Skin of body (tissue), 2 donors: Measurements from ENCODE around the gene GSG1L. TPM values are rescaled to one million over a fixed set of nuclear protein-coding genes. Genes with fewer than 3 reads are reported as not detected.

ENCODE experiments used
- DNase-seq: peaks from one replicate; lab custom pipeline; 2025; lab: John Stamatoyannopoulos, UW
- total RNA-seq: library from RNA; depleted of rRNA; stranded (reverse); fragments of >200 nt; gene quantifications from one replicate; pipeline ENCODE4 v1.2.3, GENCODE V29; 2014

GSG1L gene
- total RNA-seq, 1 donor from 2014 or later, result 0.69 TPM

GRCh38 chr16:28092721-28093384, 29.3 kb upstream of the GSG1L start:
- DNase-seq, result no peak

DNA sequence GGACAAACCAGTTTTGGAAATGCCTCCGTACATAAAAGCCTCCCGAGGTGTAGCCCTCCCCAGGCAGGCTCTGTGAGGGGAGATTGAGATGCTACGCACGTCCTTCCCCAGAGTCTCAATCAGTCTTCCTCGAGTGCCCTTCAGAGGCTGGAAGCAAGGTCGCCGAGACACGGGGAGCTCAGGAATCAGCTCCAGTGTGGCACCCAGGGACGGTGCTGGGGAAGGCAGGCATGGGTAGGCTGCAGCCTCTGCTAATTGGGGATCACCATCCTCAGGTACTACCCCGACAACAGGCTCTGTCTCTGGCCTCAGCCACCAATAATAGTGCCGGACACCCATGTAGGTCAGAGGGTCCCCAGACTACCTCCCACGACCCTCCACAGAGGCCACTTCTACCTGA, 28.1 kb upstream of the GSG1L start:
- no peak for DNase-seq

GRCh38 chr16:28090646-28091377, 27.3 kb upstream of the GSG1L start:
- no peak for DNase-seq

DNA sequence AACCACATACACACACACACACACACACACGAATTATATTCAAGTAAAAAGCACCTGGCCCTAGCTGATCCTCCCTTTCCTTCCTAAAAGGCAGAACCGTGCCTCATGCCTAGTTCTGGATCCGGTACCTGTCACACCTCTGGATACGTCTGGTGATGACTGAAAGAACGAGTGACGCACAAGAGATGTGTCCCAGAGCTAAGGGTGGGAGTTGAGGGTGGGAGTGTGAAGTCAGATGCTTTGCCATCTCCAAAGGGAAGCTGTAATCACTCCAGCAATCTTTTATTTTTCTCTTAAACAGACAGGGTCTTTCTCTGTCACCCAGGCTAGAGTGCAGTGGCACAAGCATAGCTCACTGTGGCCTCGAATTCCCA, 26.5 kb upstream of the GSG1L start:
- DNase-seq, result no peak

DNA sequence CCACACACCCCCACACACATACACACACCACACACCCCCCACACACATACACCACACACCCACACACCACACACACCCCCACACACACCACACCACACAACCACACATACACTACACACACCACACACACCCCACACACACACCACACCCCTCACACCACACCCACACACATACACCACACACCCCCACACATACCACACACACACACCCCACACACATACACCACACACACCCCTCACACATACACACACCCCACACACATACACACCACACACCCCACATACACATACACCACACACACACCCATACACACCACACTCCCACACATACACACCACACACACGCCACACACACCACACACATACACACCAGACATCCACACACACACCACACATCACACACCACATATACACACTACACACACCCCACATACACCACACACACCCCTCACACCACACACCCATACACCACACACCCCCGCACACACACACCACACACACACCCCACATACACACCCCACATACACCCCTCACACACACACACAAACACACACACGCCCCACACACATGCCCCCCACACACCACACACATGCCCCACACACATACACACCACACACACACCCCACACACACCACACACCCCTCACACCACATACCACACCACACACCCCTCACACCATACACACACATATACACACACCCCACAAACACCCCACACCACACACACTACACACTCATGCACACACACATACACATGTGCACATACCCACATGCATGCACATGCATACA, 25.9 kb upstream of the GSG1L start:
- no peak for DNase-seq

DNA sequence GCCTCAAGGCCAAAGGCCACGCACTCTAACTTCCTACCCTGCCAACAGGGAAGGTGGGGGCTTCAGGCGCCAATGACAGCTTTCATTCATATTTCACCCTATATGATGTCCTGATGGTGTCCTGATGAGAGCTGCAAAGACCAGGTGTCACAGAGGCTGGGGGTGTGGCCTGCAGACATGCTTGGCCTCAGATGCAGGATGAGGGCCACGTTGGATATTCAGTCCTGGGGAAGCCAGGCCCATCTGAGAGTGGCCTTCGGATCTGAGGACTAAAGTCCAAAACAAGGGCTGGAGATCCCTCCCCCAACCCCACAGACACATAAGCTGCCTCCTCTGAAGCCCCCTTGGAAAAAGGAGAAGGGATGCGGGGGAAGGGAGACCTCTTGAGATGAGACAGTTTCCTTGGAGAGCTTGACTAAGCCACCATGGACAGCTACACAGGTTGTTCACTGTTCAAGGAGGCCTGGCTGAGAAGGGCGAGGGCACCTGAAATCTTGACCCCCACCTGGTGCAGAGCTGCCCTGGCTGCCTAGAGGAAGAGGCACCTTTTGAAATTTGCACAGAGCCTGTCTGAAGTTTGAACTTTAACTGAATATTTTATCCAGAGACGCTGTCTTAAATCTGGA, 24.3 kb upstream of the GSG1L start:
- no peak for DNase-seq

DNA sequence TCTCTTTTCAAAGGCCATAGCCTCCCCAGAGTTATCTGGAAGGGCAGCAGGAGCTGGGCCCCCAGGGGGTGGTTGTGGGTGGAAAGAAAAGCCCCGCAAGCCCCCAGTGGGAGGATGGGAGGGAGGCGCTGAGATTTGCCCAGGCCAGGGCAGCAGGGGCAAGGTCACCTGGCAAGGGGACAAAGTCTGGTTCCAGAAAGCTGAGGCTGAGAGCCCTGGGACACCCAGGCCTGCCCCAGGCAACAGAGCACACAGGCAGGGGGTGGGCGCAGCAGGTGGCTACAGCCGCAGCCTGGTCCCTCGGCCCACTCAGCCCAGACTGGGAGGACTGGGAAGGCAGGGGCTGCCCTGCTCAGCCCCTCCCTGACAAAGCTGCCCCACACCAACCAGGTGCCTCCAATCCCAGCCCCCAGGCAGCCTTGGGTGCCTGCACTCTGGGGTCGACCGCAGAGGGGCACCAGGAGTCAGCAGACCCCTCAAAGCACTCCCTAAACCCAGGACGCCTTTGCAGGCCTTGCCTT, 23.7 kb upstream of the GSG1L start:
- DNase-seq, result no peak

DNA sequence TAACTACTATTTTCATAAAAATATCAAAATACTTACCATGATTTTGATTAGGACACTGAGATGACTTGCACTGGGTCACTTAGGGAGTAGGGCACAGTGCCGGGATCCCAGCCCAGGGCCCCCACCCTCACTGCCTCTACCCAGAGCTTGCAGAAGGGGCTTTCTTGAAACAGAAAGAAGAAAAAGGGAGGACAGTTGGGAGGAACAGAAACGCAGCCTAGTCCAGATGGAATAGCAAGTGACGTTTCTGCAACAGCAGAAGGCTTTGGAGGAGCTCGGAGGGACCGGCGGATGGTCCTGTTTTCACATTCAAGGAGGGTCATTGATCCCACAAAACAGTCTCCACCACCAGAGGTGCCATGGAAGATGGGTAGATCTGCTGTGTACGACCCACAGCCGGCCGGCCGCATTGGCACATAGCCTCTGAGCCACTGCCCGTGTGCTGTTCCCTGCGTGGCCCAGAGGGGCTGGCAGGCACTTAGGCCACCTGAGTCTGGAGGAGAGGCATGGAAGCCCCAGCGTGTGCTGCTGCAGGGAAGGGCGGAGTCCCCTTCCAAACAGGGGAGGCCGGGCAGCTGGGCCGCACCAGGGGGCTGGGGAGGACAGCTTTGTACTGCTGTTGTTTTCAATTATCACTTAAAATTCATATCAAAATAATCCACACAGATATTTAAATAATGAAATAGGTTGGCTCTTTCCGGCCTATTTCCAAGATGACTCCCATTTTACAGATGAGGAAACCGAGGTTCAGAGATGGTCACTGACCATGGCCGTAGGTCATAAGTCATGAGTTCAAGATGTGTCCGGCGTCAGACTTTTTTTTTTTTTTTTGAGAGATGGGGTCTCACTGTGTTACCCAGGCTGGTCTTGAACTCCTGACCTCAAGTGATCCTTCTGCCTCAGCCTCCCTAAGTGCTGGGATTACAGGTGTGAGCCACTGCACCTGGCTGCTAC, 22.9 kb upstream of the GSG1L start:
- DNase-seq, result no peak

DNA sequence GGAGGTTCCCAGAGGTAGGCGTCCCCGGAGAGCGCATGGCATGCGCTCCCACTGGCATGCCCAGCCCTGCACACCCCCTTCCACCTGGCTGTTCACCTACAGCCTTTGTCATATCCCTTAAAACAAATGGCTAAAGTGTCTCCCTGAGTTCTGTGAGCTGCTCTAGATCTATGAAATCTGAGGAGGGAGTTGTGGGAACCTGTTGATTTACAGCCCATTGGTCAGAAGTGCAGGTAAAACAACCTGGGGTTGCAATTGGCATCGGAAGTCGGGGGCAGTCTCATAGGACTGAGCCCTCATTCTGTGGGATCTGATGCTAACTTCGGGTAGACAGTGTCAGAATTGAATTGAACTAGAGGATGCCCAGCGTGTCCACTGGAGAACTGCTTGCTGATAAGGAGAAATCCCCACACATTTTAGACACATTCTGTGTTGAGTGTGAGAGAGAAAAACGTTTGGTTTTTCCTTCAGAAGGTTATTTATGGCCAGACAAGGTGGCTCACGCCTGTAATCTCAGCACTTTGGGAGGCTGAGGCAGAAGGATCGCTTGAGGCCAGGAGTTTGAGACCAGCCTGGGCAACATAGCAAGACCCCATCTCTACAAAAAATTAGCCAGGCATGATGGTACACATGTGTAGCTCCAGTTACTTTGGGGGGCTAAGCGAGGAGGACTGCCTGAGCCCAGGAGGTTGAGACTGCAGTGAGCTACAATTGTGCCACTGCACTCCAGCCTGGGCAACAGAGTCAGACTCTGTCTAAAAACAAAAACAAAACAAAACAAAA, 22.1 kb upstream of the GSG1L start:
- DNase-seq, result no peak

GRCh38 chr16:28084209-28084608, 20.7 kb upstream of the GSG1L start:
- DNase-seq, result no peak

DNA sequence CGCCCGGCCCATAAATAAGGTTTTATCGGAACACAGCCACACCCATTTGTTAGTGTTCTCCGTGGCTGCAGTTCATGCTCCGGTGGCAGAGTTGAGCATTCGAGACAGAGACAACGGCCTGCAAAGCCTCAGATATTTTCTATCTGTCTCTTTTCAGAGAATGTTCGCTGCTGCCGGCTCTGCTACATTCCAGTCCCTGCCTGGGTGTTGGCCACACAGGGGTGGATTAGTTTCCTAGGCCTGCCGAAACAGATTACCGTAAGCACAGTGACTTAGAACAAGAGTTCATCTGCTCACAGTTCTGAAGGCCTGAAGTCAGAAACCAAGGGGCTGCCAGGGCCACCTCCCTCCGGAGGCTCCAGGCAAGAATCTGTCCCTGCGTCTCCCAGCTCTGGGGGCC, 19.1 kb upstream of the GSG1L start:
- no peak for DNase-seq

DNA sequence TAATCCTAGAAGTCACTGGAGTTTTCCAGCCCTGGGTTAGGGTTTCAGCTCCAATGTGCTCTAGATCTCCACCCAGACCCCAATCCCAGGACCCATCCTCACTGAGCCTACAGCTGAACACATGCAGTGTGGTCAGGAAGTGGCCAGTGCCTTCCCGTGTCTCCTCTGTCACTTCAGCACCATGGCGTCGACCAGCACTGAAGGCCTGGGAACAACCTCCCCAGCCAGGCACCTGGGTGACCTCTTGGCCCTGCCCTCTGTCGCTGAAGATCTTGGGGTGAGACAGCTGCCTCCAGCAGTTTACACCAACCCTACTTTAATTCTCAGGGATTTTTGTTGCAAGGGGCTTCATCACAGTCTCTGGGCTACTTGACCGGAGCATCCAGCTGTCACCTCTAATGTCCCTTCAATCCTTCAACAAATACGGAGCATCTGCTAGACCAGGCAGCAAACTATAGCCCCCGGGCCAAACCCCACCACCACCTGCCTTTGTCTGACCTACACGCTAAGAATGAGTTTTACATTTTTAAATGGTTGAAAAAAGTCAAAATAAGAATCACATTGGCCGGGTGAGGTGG, 18.0 kb upstream of the GSG1L start:
- no peak for DNase-seq

- DNase-seq, result no peak
Observed at GRCh38 chr16:28078261-28078660, 14.7 kb upstream of the GSG1L start.

GRCh38 chr16:28073836-28074235, 10.3 kb upstream of the GSG1L start:
- no peak for DNase-seq

DNA sequence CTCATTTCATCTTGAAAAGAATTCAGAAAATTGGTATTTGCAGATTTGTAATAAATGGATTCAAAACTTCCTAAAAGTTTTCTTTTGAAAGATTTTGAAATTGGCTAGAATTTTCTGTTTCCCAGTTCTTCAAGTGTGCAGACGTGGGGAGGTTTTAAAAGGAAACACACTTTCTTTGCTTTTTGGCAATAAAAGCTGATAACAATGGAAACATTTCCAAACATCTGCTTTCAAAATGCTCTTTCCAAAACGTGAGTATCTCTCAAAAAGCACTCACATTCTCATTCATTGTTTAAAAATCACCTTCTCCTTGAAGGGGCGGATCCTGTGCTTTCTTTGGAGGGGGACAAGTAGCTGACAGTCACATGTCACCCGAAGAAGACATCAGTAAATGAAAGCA, 8.6 kb upstream of the GSG1L start:
- peak; percentile 16 for DNase-seq

DNA sequence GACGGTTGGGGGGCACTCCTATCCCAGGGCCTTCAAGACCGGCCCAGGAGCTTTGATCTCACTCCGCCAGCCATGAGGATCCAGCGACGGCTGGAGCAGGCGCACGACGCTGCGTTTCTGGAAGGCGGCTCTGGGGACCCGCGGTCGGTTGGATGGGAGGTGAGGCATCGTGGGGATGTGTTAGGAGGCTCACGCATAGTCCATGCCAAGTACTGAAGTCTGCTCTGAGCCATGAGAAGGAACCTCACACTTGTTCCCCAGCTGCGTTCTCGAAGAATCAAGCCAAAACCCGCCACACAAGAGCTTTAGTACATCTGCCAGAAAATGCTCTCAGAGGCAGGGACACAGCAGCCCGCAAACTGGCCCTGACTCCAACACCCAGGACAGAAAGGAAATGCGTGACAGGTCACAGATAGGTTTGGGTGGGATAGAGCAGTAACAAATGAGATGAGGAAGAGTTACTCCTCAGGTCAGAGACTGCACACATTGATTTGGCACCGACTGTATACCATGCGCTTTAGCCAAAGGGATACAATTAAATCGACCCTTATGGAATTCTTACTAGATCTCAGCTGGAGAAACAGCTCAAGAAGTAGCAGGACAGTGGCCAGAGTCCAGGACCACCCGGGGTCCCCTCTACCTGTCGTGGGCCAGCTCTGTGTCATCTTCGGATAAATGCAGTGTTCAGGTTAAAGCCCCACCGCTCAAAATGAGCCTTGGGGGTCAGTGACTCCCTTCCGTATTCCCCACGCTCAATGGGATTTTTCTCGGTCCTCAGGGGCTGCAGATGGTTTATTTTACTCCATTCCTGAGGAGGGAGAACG, 6.7 kb upstream of the GSG1L start:
- DNase-seq, result peak; percentile 48

- DNase-seq, result no peak
Observed at GRCh38 chr16:28068976-28069375, 5.5 kb upstream of the GSG1L start.

GRCh38 chr16:28067604-28068379, 4.3 kb upstream of the GSG1L start:
- no peak for DNase-seq
